NCI-H1436 (cell line): ENCODE data around the gene STC2.
"Not testable (repeated sequence)": the region's sequence is repeated elsewhere in the genome, so short reads cannot be mapped to it uniquely, and the experiment has no call there.

Experiments used
- DNase-seq: peaks from one replicate; lab custom pipeline; 2025; lab: John Stamatoyannopoulos, UW

The STC2 gene, protein sequence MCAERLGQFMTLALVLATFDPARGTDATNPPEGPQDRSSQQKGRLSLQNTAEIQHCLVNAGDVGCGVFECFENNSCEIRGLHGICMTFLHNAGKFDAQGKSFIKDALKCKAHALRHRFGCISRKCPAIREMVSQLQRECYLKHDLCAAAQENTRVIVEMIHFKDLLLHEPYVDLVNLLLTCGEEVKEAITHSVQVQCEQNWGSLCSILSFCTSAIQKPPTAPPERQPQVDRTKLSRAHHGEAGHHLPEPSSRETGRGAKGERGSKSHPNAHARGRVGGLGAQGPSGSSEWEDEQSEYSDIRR

GRCh38 chr5:173327948-173328843, at the start of gene STC2:
TSS of gene STC2 (minus strand) at chr5:173328414. CDS start at chr5:173328193, 221 bp downstream.
- no peak for DNase-seq

- DNase-seq = no peak
Observed at GRCh38 chr5:173371400-173371799, 43.2 kb upstream of the STC2 start.

GRCh38 chr5:173363406-173363805, 35.2 kb upstream of the STC2 start:
- not testable (repeated sequence) for DNase-seq

DNA sequence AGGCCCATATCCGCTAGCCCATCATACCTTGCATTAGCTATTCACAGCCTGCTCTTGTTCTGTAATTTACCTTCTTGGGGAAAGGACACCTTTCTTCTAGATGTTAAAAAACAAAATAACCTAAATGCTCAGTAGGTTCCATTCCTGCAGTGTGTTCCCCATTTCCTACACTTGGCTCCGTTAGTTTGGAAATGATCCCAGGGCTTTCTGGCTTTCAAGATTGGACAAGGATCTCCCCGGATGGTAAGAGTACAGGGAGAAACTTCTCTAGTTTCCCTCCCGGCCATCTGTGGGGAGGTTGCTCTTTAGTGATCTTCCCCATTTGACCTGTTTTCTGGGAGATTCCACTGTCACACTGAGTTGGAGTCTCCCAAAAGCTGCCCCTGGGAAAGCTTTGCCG, 27.3 kb upstream of the STC2 start:
- no peak for DNase-seq

DNA sequence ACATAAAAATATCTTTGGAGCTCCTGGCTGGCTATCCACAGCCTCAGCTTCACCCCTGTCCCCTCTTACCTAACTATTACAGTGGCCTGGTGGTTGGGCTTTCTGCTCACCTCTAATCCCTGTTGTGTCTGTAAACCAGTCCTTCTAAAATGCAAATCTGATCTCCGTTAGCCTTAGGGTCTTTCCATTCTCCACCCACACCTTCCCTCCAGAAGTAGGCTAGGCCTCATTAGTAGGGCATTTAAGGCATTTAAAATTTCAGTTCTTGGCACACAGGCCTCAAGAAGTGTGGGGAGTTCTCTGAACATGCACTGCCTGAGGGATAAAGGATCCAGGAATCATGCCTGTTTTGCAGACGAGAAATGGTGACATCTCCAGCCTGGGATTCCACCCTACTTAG, 26.4 kb upstream of the STC2 start:
- DNase-seq = no peak

DNA sequence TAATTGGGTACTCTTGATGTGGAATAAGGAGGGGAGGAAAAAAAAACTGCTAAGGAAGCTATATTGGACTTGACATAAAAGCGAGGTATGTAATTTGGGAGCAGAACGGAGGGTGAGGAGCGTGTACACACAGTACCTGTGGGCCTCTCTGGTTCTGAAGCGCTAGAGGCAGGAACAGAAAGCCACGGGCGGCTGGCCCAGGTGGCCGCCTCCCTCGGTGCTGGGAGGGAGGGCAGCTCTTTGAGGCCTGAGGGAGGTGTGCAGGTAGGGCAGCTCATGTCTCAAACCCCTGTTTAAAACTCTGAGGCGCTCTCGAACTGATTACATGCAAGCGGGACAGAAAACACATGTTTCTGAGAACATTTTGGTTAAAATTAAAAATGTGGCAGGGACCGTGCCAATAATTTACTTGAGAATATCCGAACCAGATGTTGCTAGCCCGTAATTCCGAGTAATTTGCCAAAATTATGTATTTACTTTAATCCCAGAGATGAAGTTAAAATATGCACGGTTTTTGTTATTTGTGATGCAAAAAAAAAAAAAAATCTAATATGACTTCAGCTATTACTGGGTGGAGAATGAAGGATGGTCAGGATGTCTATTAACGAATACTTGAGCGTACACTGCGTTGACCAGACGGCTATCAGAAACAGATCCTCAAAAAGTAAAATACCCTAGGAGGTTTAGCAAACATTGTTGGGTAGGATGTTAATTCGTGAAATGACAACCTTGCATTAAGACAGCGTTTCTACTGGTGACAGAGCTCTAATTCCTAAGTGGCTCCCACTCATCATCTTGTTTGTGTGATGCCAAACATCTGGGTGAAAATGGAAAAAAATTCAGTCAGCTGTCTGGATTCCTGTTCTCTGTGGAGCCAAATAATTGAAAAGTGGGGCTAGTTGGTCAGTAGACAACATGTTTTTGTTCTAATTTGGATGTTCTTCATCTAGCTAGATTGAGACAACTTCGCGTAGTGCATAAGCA, 24.4 kb upstream of the STC2 start:
- DNase-seq = no peak

DNA sequence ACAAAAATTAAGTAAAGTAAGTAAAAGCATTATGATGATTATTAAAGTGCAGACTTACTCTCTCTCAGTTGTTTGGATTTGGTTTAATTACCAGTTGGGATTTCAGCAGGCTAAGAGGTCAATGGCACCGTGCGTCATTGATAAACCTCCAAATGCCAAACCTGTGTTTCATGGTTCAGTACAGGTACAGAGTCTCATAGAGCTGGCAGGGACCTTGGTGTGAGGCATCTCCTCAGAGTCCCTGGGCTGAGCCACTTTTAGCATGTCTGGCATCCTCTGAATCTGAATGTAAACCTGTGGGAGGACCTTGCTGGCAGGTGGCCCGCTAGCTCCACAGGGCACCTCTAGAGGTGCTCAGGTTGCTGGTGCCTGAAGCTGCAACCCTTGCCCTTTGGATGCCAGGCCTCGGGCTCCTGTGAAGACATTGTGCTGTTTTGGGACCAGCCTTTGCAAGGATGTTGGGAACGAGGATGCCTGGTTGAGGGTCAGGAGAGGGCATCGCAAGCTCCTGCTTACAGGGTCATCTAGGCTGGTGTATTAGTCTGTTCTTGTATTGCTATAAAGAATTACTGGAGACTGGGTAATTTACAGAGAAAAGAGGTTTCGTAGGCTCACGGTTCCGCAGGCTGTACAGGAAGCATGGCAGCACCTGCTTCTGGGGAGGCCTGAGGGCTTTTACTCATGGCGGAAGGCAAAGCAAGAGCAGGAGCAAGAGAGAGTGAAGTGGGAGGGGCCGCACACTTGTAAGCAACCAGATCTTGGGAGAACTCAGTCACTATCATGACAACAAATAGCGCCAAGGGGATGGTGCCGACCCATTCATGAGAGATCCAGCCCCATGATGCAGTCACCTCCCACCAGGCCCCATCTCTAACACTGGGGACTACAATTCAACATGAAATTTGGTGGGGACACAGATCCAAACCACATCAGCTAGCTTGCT, 14.9 kb upstream of the STC2 start:
- no peak for DNase-seq

- DNase-seq = no peak
Observed at GRCh38 chr5:173341961-173342430, 13.8 kb upstream of the STC2 start.

- DNase-seq = no peak
Observed at GRCh38 chr5:173340984-173341383, 12.8 kb upstream of the STC2 start.

- no peak for DNase-seq
Observed at GRCh38 chr5:173340451-173340850, 12.2 kb upstream of the STC2 start.

DNA sequence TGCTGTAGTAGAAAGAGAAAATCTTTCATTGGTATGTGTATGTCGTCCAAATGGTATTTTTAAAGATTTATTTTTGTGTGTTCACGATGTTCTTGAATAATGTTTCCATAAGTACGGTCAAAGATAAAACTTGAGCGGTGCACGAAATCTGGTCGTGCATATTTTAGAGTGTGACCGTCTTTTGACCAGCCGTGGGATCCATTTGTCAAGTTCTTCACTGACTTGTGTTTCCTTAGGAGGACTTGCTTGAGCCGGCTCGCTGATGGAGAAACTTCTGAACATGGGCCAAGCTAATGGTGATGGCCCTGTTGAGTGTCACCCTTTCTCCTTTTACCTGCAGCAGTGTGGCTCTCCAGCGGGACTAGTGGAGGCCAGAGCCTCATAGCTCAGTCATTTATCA, 11.1 kb upstream of the STC2 start:
- DNase-seq = no peak

GRCh38 chr5:173338380-173339015, 10.3 kb upstream of the STC2 start:
- no peak for DNase-seq

- DNase-seq = no peak
Observed at GRCh38 chr5:173334808-173335207, 6.6 kb upstream of the STC2 start.

DNA sequence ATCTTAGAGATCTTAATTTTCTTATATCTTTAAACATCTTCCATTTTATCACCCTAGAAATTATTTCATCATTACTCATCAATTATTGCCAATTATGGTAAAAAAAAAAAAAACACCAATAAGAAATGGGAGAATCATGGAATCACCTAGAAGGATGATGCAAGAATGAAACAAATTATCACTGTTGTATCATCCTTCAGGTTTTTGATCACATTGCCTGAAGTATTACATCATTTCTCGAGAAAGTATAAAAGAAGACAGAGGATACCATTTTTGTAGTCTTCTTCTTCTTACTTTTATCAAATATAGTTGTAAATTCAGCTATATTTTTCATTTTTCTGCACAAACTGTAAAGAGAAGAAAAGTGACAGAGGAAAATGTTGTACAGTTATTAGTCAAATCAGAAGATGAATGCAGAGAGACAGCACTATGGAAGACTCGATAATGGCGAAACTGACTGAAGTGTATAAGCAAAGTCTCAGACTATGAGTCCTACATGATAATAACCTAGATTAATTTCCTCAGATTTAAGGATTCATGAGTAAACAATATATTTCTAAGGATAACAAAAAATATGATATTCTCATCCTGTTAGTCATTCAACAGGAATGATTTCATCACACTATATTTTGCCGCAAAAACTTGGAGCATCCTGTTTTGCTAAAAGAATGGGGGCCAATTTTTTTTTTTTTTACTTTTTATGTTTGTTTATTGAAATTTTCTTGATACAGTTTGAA, 5.9 kb upstream of the STC2 start:
- DNase-seq = no peak

GRCh38 chr5:173331956-173332479, 3.8 kb upstream of the STC2 start:
- DNase-seq = no peak

- no peak for DNase-seq
Observed at GRCh38 chr5:173331287-173331686, 3.1 kb upstream of the STC2 start.

DNA sequence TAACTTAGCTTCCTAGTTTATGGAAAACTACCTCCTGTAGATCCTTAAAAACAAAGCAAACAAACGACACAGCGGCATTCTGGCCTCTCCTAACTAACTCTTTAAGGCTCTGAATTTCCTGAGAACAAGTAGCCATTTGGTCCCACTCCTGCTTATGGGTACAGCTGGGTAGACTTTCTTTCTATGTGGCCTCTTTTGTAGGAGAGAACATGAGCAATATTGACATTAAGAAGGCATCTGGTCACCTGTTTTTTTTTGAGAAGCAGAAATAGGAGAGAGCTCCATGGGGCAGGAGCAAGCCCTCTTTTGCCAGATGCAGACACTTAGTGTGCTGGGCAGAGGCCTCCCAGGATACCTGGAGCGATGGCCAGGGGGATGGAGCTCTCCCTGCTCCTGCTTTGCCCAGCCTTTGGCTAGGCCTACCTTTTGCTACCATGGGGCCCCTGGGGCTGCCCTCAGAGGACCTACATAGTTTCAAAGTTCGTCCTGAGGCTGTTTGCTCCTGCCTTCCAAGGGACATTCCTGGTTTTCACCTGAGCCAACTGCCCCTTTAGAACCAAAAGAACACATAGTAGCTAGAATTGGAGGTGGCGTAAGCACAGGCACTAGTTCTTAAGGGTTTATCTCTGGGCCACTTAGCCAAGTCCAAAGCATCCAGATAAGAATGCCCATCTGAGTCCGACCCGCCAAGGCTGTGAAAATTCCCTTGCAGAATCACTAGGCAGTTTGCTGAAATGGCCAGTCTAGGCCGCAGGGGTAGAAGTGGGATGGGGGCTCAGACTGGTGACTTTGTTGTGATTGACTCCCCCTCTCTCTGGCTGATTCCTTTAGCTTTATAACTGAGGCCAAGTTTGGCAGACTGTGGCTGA, 2.4 kb upstream of the STC2 start:
- DNase-seq = no peak
